ENCODE data around the gene MRPL22. TPM values are rescaled to one million over a fixed set of nuclear protein-coding genes. Genes with fewer than 3 reads are reported as not detected.

The MRPL22 gene
- total RNA-seq, 2 experiments from 2014 or later = 29.9 to 30.2 TPM

DNA sequence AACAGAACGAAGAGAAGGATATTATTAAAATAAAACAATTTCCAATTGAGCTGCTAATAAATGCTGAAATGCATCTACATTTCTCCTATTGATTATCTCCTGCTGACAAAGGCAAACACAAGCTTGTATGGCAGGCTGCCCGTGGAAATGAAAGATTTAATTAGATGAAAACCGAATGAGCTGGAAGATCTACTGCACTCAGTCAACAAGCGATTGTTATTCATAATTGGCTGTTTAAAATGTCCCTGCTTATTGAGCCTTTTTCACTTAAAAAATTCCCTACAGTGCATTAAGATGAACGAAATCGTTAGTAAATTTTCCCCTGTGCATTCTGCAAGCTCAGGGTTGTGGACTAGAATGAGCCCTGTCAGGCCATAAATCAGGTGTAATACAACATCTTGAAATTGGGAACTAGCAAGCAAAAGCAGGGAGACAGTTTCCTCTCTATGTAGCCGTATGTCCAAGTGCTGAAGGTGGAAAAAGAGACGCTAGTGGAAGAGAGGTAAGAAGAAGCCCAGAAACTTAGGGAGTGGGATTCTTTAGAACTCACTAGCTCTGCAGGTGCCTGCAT is 44.2 kb downstream of the MRPL22 start:
- H3K9me3 ChIP-seq (ENCODE audit: control insufficient read depth in 1 of 2, insufficient read depth in 1 of 2, low read length in 2 of 2) = no peaks in the 10 kb centered on the region
- no peaks in the 10 kb centered on the region for H3K9me3 Mint-ChIP-seq
- no peaks in the 10 kb centered on the region for H3K36me3 ChIP-seq (ENCODE audit: insufficient read depth, low read length)
- peaks cover 3 to 5% of the 10 kb centered on the region in 2 experiments for H3K27me3 ChIP-seq (ENCODE audit: control insufficient read depth in 1 of 2, insufficient read depth in 2 of 2, low read length in 2 of 2)
- H3K4me3 ChIP-seq (ENCODE audit: low read length) = no peak overlapping the region
- H3K27me3 Mint-ChIP-seq = peaks cover 29% of the 10 kb centered on the region
- H3K4me1 Mint-ChIP-seq (ENCODE audit: low read depth) = no peaks in the 10 kb centered on the region
- H3K36me3 Mint-ChIP-seq (ENCODE audit: low read depth) = no peaks in the 10 kb centered on the region
- ChIA-PET POLR2A (no interaction called here), CTCF (no interaction called here)
- TF ChIP-seq, protein P1, sequence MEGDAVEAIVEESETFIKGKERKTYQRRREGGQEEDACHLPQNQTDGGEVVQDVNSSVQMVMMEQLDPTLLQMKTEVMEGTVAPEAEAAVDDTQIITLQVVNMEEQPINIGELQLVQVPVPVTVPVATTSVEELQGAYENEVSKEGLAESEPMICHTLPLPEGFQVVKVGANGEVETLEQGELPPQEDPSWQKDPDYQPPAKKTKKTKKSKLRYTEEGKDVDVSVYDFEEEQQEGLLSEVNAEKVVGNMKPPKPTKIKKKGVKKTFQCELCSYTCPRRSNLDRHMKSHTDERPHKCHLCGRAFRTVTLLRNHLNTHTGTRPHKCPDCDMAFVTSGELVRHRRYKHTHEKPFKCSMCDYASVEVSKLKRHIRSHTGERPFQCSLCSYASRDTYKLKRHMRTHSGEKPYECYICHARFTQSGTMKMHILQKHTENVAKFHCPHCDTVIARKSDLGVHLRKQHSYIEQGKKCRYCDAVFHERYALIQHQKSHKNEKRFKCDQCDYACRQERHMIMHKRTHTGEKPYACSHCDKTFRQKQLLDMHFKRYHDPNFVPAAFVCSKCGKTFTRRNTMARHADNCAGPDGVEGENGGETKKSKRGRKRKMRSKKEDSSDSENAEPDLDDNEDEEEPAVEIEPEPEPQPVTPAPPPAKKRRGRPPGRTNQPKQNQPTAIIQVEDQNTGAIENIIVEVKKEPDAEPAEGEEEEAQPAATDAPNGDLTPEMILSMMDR (IDR thresholded peaks at IDR 0.05) = no peak
- no peak overlapping the region for H3K27ac ChIP-seq (ENCODE audit: low read depth in 1 of 2, low read length in 2 of 2)
- DNase-seq = no peak
- no peak overlapping the region for H3K4me3 Mint-ChIP-seq
- intact Hi-C loops (cut with DNase I, micrococcal nuclease) = no loop called here
- no peak for ATAC-seq (ENCODE audit: poor library complexity)
- H3K4me1 ChIP-seq (ENCODE audit: insufficient read depth, low read length) = no peaks in the 10 kb centered on the region
- H3K27ac Mint-ChIP-seq = no peak overlapping the region

DNA sequence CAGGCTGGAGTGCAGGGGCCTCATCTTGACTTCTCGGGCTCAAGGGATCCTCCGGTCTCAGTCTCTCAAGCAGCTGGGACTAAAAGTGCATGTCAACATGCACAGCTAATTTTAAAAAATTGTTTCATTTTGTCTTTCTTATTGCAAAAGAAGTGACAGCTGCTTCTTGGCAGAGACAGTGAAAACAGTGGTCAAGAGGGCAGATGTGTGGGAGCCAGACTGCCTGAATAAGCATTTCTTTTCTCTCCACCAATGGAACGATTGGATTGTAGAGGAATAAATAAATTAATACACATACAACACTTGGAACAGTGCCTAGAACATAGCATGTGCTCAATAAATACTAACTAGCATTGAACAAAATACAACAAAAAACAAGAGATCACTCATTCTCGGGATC is 45.3 kb downstream of the MRPL22 start:
- no peaks in the 10 kb centered on the region for H3K36me3 Mint-ChIP-seq (ENCODE audit: low read depth)
- CTCF ChIA-PET = no interaction called here
- H3K27ac ChIP-seq (ENCODE audit: low read depth in 1 of 2, low read length in 2 of 2) = no peak overlapping the region
- no peak overlapping the region for H3K4me3 Mint-ChIP-seq
- no peak for DNase-seq
- H3K4me1 Mint-ChIP-seq (ENCODE audit: low read depth) = no peaks in the 10 kb centered on the region
- no peaks in the 10 kb centered on the region for H3K9me3 ChIP-seq (ENCODE audit: control insufficient read depth in 1 of 2, insufficient read depth in 1 of 2, low read length in 2 of 2)
- no peaks in the 10 kb centered on the region for H3K4me1 ChIP-seq (ENCODE audit: insufficient read depth, low read length)
- H3K9me3 Mint-ChIP-seq = no peaks in the 10 kb centered on the region
- no peak for ATAC-seq (ENCODE audit: poor library complexity)
- POLR2A ChIA-PET = no interaction called here
- intact Hi-C loops (cut with DNase I, micrococcal nuclease) = no loop called here
- H3K27ac Mint-ChIP-seq = no peak overlapping the region
- H3K36me3 ChIP-seq (ENCODE audit: insufficient read depth, low read length) = no peaks in the 10 kb centered on the region
- H3K27me3 Mint-ChIP-seq = peaks cover 33% of the 10 kb centered on the region
- H3K4me3 ChIP-seq (ENCODE audit: low read length) = no peak overlapping the region
- TF ChIP-seq, protein P1 (IDR thresholded peaks at IDR 0.05) = no peak
- peaks cover 3 to 5% of the 10 kb centered on the region in 2 experiments for H3K27me3 ChIP-seq (ENCODE audit: control insufficient read depth in 1 of 2, insufficient read depth in 2 of 2, low read length in 2 of 2)

DNA sequence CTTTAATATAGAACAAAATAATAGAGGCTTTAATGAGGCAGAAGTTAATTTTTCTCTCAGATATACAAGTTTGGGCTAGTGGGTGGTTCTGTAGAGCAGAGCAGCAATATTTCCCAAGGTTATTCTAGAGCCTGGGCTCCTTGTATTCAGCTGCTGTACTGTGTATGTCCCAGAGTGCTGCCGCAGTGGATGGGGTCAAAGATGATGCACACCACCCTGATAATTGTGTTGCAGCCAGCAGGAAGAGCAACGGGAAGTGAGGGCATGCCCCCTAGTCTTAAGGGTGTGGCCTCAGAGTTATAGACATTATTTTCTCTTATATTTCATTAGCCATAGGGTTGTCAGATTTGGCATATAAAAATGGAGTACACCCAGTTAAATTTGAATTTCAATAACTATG is 48.8 kb downstream of the MRPL22 start:
- no peaks in the 10 kb centered on the region for H3K36me3 Mint-ChIP-seq (ENCODE audit: low read depth)
- Histone ChIP-seq H3K27me3 (ENCODE audit: control insufficient read depth in 1 of 2, insufficient read depth in 2 of 2, low read length in 2 of 2) (peaks cover 3 to 5% of the 10 kb centered on the region in 2 experiments), H3K27ac (ENCODE audit: low read depth in 1 of 2, low read length in 2 of 2) (no peak overlapping the region), H3K9me3 (ENCODE audit: control insufficient read depth in 1 of 2, insufficient read depth in 1 of 2, low read length in 2 of 2) (no peaks in the 10 kb centered on the region), H3K36me3 (ENCODE audit: insufficient read depth, low read length) (no peaks in the 10 kb centered on the region), H3K4me3 (ENCODE audit: low read length) (no peak overlapping the region), H3K4me1 (ENCODE audit: insufficient read depth, low read length) (no peaks in the 10 kb centered on the region)
- TF ChIP-seq, protein P1 (IDR thresholded peaks at IDR 0.05) = no peak
- H3K4me1 Mint-ChIP-seq (ENCODE audit: low read depth) = no peaks in the 10 kb centered on the region
- H3K4me3 Mint-ChIP-seq = no peak overlapping the region
- ATAC-seq (ENCODE audit: poor library complexity) (no peak), DNase-seq (no peak)
- CTCF ChIA-PET = interaction anchor here (0.7 kb wide), 2 partner anchors 420 to 1586 kb away, joined by 3 to 4 read pairs; no protein-coding TSS in a partner anchor
- H3K27me3 Mint-ChIP-seq = peaks cover 33% of the 10 kb centered on the region
- POLR2A ChIA-PET = no interaction called here
- no peak overlapping the region for H3K27ac Mint-ChIP-seq
- intact Hi-C loops (cut with DNase I, micrococcal nuclease) = no loop called here
- no peaks in the 10 kb centered on the region for H3K9me3 Mint-ChIP-seq
